ENCODE measurements around the gene NDUFB5.
"Not testable (repeated sequence)": the region's sequence is repeated elsewhere in the genome, so short reads cannot be mapped to it uniquely, and the experiment has no call there.

NDUFB5 gene

DNA sequence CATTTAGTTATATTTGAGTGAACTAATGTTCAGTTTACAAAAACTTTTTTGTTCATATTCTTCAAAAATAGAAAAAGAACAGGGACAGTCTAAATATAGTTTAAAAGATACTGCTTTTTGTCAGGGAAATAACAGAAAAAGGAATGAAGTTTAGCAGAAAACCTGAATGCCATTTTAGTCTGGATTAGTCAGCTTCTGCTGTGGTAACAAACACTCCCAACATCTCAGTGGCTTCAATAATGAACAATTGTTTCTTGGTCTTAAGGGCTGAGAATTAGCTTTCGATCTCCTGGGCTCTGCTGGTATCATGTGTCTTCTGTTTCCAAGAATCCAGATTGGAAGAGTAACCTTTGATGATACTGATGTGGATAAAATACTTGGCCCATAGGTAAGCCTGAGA lies 35.9 kb downstream of the NDUFB5 start:
- DNase-seq, result no peak

- no peak for DNase-seq
Observed at GRCh38 chr3:179642871-179643270, 38.3 kb downstream of the NDUFB5 start.

DNA sequence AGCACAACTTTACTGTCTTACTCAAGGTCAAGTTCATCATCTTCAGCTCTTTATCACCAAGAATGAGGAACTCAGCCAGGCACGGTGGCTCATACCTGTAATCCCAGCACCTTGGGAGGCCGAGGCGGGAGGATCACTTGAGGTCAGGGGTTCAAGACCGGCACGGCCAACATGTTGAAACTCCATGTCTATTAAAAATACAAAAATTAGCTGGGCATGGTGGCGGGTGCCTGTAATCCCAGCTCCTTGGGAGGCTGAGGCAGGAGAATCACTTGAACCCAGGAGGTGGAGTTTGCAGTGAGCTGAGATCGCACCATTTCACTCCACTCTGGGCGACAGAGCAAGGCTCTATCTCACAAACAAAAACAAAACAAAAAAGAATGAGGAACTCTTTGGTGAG lies 39.2 kb downstream of the NDUFB5 start:
- DNase-seq, result not testable (repeated sequence)

DNA sequence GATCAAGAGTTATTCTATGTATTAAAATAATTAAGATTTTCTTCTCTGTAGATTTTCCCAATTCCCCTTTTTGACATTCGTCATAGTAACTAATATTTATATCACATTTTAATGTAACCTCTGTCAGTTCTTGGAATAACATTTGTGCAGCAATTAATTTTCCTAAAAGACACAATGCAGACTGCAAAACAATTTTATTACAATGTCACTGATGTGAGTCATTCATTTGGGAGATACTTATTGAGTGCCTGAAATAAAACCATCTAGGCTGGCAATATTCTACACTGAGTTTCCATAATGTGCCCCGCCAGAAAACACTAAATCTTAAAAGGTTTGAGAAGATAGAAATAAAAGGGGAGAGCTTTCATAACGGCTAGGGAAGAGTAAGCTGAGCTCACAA lies 41.6 kb downstream of the NDUFB5 start:
- DNase-seq, result no peak

GRCh38 chr3:179651687-179652446 lies 47.3 kb downstream of the NDUFB5 start:
- no peak for DNase-seq

DNA sequence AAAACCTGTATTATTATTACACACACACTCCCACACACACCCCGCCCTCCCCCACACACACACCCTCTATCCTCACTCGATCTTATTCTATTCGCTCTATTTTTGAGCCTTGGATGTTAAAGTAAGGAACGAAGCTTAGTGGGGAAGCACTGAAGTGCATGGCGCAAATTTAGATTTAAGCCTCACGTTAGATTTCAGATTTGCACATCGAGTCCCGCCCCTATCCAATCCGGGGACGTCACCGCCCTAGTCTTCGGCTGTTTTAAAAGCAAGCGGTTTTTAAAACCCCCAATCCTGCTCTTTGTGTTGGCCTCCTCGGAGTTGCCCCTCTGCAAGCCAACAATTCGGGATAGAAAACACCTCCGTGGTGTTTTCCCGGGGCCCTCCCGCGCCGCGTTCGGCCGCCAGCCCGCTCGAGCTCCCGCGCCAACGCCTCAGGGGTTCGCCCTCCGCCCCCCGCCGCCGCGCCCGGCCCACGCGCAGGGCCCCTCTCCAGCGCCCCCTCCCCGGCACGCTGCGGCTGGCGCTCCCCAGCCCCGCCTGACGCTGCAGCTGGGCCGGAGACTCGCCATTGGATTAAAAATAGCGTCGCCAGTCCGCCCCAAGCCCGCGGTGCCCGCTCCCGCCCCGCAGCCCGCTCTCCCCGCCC lies 48.0 kb downstream of the NDUFB5 start, which contains the start of gene USP13:
TSS of gene USP13 (plus strand) at position 594 of the 649 bp plus-strand sequence. CDS start 186 bp downstream, outside the sequence.
- DNase-seq, result peak; percentile 80

GRCh38 chr3:179653096-179653797 lies 48.7 kb downstream of the NDUFB5 start:
- peak; percentile 69 for DNase-seq

DNA sequence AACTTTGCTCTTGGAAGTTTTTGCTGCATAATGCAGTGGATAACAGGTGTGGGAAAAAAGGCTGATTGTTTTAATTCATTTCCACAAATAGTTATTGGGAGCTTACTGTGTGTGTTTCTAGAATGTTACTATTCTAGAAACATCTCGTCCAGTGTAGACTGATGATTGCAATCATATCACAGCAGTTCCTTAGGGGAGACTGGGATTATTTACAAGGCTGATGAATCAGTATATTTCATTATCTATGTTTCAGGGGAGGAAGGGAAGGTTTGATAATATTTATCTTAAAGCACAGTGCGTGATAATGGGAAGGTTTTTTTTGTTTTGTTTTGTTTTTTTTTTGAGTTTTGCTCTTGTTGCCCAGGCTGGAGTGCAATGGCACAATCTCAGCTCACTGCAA lies 50.6 kb downstream of the NDUFB5 start:
- DNase-seq, result no peak

DNA sequence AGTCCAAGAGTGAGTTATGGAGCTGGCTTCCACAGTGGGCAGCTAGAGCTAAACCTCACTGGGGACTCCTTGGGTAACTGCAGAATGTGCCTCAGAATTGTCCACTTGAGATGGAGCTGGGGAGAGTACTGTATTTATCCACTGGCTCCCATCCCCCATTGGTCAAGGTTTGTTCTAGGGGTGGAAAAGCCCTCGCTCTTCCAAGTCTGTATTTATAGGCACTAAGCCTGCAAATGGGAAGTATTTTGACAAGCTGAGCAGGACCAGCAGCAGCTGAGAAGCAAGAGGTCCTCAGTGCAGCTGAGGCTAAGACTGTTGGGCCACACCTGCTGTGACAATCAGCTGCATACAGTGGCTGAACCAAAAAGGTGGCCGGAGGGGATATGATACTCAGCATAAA lies 54.0 kb downstream of the NDUFB5 start:
- DNase-seq, result no peak

GRCh38 chr3:179660872-179661271 lies 56.3 kb downstream of the NDUFB5 start:
- no peak for DNase-seq

- no peak for DNase-seq
Observed at GRCh38 chr3:179661777-179662176, 57.2 kb downstream of the NDUFB5 start.

- no peak for DNase-seq
Observed at GRCh38 chr3:179663093-179663492, 58.5 kb downstream of the NDUFB5 start.

GRCh38 chr3:179666030-179666429 lies 61.4 kb downstream of the NDUFB5 start:
- no peak for DNase-seq

- DNase-seq, result no peak
Observed at GRCh38 chr3:179666436-179667035, 61.9 kb downstream of the NDUFB5 start.

GRCh38 chr3:179668429-179668828 lies 63.8 kb downstream of the NDUFB5 start:
- no peak for DNase-seq

- no peak for DNase-seq
Observed at GRCh38 chr3:179670311-179670710, 65.7 kb downstream of the NDUFB5 start.

- no peak for DNase-seq
Observed at GRCh38 chr3:179671309-179671708, 66.7 kb downstream of the NDUFB5 start.

- no peak for DNase-seq
Observed at GRCh38 chr3:179671747-179672242, 67.2 kb downstream of the NDUFB5 start.

GRCh38 chr3:179672918-179673317 lies 68.3 kb downstream of the NDUFB5 start:
- DNase-seq, result no peak

- no peak for DNase-seq
Observed at GRCh38 chr3:179673523-179673922, 68.9 kb downstream of the NDUFB5 start.

DNA sequence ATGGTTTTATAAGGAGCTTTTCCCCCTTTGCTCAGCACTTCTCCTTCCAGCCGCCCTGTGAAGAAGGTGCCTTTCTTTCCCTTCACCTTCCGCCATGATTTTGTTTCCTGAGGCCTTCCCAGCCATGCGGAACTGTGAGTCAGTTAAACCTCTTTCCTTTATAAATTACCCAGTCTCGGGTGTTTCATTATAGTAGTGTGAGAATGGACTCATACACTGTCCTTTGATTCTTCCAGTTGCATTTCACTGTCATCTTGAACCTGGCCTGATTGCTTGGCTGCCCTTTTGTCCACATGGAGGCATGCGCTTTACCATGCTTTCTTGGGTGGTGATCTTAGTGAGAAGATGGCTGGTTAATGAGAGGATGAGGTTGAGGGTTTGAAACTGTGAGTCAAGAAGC lies 71.5 kb downstream of the NDUFB5 start:
- DNase-seq, result no peak
